Measurements from ENCODE around the gene GBF1. TPM values are rescaled to one million over a fixed set of nuclear protein-coding genes. Genes with fewer than 3 reads are reported as not detected.

The GBF1 gene
- total RNA-seq, 1 experiment from 2014 or later, result 23.7 TPM

DNA sequence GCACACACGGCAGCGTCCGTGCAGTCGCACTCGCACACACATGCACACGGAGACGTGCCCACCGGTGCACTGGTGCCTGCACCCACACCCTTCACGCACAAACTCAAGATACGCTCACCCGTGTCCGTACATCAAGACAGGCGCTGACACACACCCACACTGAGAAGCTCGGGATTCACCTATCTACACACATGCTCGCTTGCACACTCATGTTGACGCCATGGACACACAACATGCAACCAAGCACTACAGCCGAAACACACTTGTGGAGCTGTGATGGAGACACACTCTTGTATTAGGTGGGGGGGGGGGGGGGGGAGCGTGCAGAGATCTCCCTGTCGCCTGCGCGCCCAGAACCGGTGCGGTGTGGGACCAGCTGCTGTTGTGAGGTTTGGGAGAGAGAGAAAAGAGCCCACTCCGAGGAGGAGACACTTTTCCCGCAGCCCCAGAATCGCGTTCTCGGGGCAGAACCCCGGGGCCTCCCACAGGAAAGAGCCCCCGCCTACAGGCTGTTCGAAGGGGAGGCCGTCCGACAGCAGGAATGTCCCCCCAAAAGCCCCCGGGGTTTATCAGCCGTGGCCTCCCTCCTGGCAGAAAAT, 149.6 kb downstream of the GBF1 start:
- Histone ChIP-seq H2BK15ac (ENCODE audit: low read depth, low read length) (no peak overlapping the region), H3K18ac (ENCODE audit: insufficient read length, low read depth, low read length) (peak overlapping the region; percentile 8), H2BK5ac (ENCODE audit: insufficient read length, low read length) (no peak overlapping the region), H2BK20ac (ENCODE audit: low read depth, low read length, poor library complexity, severe bottlenecking) (no peak overlapping the region), H3K14ac (ENCODE audit: insufficient read depth, low read length) (peak overlapping the region; percentile 2; the same call in 1 of the 2 replicates), H3K4me1 (ENCODE audit: insufficient read depth, low read length) (no peaks in the 10 kb centered on the region), H3K79me2 (ENCODE audit: insufficient read depth, low read length) (no peaks in the 10 kb centered on the region), H3K9me3 (ENCODE audit: control insufficient read depth, low read depth, low read length) (no peaks in the 10 kb centered on the region), H3K9ac (ENCODE audit: extremely low read depth, insufficient read length, low read length) (no peak overlapping the region), H3K79me1 (ENCODE audit: insufficient read depth, low read depth, low read length, poor library complexity, severe bottlenecking) (no peaks in the 10 kb centered on the region), H3K23me2 (ENCODE audit: insufficient read length, low read depth, low read length, poor library complexity, severe bottlenecking) (peaks cover 17% of the 10 kb centered on the region), H3K4me2 (ENCODE audit: insufficient read depth, insufficient read length, low read length) (peak overlapping the region; percentile 69), H3K23ac (ENCODE audit: insufficient read length, low read depth, low read length) (no peak overlapping the region), H4K8ac (replicated peaks; ENCODE audit: insufficient read length, low read depth, low read length) (no peak overlapping the region), H2BK120ac (ENCODE audit: low read depth, low read length, poor library complexity, severe bottlenecking) (no peak overlapping the region), H3K4ac (ENCODE audit: low read depth, low read length) (no peak overlapping the region), H3K56ac (ENCODE audit: insufficient read length, low read depth, low read length) (no peak overlapping the region), H4K5ac (ENCODE audit: insufficient read length, low read depth, low read length) (no peak overlapping the region), H2AK5ac (ENCODE audit: insufficient read length, low read length) (no peak overlapping the region), H2AFZ (ENCODE audit: low read length) (no peak overlapping the region), H4K91ac (ENCODE audit: insufficient read length, low read depth, low read length) (no peak overlapping the region), H3K27me3 (ENCODE audit: insufficient read depth, low read length) (peaks cover 11% of the 10 kb centered on the region; the same call in 1 of the 2 replicates), H4K20me1 (ENCODE audit: control insufficient read depth, insufficient read depth, insufficient read length) (peaks cover 4% of the 10 kb centered on the region), H3T11ph (ENCODE audit: low read length) (no peak overlapping the region), H2BK12ac (ENCODE audit: insufficient read length, low read depth, low read length) (no peak overlapping the region), H3K27ac (ENCODE audit: insufficient read length, low read depth, low read length) (no peak overlapping the region)
- TF ChIP-seq, protein P1, sequence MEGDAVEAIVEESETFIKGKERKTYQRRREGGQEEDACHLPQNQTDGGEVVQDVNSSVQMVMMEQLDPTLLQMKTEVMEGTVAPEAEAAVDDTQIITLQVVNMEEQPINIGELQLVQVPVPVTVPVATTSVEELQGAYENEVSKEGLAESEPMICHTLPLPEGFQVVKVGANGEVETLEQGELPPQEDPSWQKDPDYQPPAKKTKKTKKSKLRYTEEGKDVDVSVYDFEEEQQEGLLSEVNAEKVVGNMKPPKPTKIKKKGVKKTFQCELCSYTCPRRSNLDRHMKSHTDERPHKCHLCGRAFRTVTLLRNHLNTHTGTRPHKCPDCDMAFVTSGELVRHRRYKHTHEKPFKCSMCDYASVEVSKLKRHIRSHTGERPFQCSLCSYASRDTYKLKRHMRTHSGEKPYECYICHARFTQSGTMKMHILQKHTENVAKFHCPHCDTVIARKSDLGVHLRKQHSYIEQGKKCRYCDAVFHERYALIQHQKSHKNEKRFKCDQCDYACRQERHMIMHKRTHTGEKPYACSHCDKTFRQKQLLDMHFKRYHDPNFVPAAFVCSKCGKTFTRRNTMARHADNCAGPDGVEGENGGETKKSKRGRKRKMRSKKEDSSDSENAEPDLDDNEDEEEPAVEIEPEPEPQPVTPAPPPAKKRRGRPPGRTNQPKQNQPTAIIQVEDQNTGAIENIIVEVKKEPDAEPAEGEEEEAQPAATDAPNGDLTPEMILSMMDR (conservative IDR thresholded peaks at IDR 0.05), result no peak
- no CpG with 5 or more reads among the region's 35 CpGs for WGBS (ENCODE audit: extremely low coverage, insufficient read length, low lambda C conversion rate)
- DNase-seq, result no peak
- peak overlapping the region in 1 of 3 experiments; percentile 69; a peak in 1 of 7 replicates for H3K27ac Mint-ChIP-seq
- peaks cover 65% of the 10 kb centered on the region for H3K27me3 Mint-ChIP-seq (ENCODE audit: low read depth)
- no peaks in the 10 kb centered on the region for H3K9me3 Mint-ChIP-seq
- peak overlapping the region; percentile 73 to 79 for H3K4me3 Mint-ChIP-seq
- H3K4me1 Mint-ChIP-seq, result peaks cover 35 to 48% of the 10 kb centered on the region in 2 experiments
- peaks cover 0 to 12% (median 10%) of the 10 kb centered on the region in 3 experiments; a peak in 6 of 7 replicates for H3K36me3 Mint-ChIP-seq (ENCODE audit: insufficient read depth in 1 of 3, low read depth in 3 of 3)
